Duodenal mucosa (tissue), 2 donors: Measurements from ENCODE around the gene SAMD4A.

Experiments used
- H3K27ac ChIP-seq: one replicate; pipeline ENCODE4 v1.7.0; 2013; ENCODE audit warnings: low read depth, low read length
- H3K27me3 ChIP-seq, 2 donors: one replicate each; pipeline ENCODE4 v1.7.0; 2013; ENCODE audit warnings: low read length in 2 of 2, control low read depth in 1 of 2; ENCODE audit not compliant: insufficient read depth in 2 of 2, control insufficient read depth in 1 of 2
- H3K36me3 ChIP-seq, 2 donors: one replicate each; pipeline ENCODE4 v1.7.0; 2013; ENCODE audit warnings: low read length in 2 of 2, control low read depth in 1 of 2; ENCODE audit not compliant: insufficient read depth in 2 of 2, control insufficient read depth in 1 of 2
- H3K4me1 ChIP-seq, 2 donors: one replicate each; pipeline ENCODE4 v1.7.0; 2013; ENCODE audit warnings: low read length in 2 of 2, control low read depth in 1 of 2; ENCODE audit not compliant: insufficient read depth in 2 of 2, control insufficient read depth in 1 of 2
- H3K4me3 ChIP-seq, 2 donors: one replicate each; pipeline ENCODE4 v1.7.0; 2013; ENCODE audit warnings: low read length in 2 of 2, low read depth in 1 of 2
- H3K9ac ChIP-seq, 2 donors: one replicate each; pipeline ENCODE4 v1.7.0; 2013; ENCODE audit warnings: low read length in 2 of 2, low read depth in 1 of 2
- H3K9me3 ChIP-seq, 2 donors: one replicate each; pipeline ENCODE4 v1.7.0; 2013; ENCODE audit warnings: low read length in 2 of 2, control low read depth in 1 of 2; ENCODE audit not compliant: control insufficient read depth in 1 of 2

Gene SAMD4A

DNA sequence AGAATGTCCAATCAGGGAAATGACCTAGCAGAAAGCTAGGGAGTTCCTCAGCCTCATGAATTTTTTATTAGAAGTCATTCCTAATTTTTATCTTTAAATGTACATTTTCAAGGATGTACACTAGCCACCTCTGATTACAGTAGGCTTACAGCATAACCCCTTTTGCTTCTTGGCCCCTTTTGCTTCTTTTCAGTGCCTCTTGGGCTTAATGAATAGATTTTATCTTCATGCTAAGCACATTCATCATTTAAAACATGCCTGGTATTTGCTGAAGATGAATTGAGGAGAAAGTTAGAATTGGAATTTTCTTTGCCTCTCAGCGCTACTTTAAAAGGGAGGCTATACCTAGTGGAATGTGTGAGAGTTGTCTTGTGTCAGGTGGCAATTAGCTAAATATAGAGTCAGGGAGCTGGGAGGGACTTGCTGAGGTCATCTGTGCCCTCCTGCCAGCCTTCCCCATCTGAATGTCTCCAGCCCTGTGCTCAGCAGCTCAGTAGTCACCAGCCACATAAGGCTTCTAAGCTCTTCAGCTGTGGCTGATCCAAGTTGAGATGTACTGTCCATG, 132.1 kb downstream of the SAMD4A start:
- peaks cover 0 to 4% of the 10 kb centered on the region in 2 donors for H3K36me3 ChIP-seq
- H3K4me3 ChIP-seq: no peak overlapping the region
- H3K27ac ChIP-seq: no peak overlapping the region
- H3K9ac ChIP-seq: no peak overlapping the region
- H3K27me3 ChIP-seq: no peaks in the 10 kb centered on the region
- no peaks in the 10 kb centered on the region for H3K9me3 ChIP-seq
- no peaks in the 10 kb centered on the region for H3K4me1 ChIP-seq

DNA sequence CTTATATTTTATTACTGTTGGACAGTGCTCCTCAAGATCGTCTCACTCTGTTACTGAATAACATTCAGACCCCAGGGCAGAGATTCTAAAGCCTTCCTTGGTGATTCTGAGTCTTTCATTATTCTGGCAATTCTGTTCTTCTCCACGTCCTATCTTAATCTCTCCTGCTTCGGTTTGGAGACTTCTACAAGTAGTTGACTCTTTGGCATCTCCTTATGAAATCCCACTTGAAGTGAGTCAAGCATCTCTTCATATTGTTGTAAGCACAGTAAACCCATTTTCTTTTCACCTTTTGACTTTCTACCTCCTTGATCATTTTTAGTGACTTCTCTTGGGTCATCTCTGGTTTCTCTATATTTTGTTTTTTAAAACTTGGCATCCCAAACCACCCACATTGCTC, 132.8 kb downstream of the SAMD4A start:
- Histone ChIP-seq H3K4me1 (no peaks in the 10 kb centered on the region), H3K27ac (no peak overlapping the region), H3K36me3 (peaks cover 0 to 4% of the 10 kb centered on the region in 2 donors), H3K27me3 (no peaks in the 10 kb centered on the region), H3K9me3 (no peaks in the 10 kb centered on the region), H3K9ac (no peak overlapping the region), H3K4me3 (no peak overlapping the region)

- Histone ChIP-seq H3K4me3 (no peak overlapping the region), H3K36me3 (peaks cover 0 to 4% of the 10 kb centered on the region in 2 donors), H3K9me3 (no peaks in the 10 kb centered on the region), H3K27ac (no peak overlapping the region), H3K4me1 (no peaks in the 10 kb centered on the region), H3K27me3 (no peaks in the 10 kb centered on the region), H3K9ac (no peak overlapping the region)
These were observed 133.8 kb downstream of the SAMD4A start for GRCh38 chr14:54700717-54701116.

DNA sequence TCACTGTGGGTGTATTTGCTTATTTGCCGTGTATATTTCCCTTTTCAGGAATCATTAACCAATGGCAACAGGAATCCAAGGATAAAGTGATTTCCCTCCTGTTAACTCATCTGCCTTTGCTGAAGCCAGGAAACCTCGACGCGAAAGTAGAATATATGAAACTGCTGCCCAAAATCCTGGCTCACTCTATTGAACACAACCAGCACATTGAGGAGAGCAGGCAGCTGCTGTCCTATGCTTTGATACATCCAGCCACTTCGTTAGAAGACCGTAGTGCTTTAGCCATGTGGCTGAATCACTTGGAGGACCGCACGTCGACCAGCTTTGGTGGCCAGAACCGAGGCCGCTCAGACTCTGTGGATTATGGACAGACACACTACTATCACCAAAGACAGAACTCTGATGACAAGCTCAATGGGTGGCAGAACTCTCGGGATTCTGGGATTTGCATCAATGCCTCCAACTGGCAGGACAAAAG, 135.1 kb downstream of the SAMD4A start:
- Histone ChIP-seq H3K9me3 (no peaks in the 10 kb centered on the region), H3K4me3 (no peak overlapping the region), H3K27ac (no peak overlapping the region), H3K9ac (no peak overlapping the region), H3K4me1 (no peaks in the 10 kb centered on the region), H3K36me3 (peaks cover 0 to 4% of the 10 kb centered on the region in 2 donors), H3K27me3 (no peaks in the 10 kb centered on the region)

DNA sequence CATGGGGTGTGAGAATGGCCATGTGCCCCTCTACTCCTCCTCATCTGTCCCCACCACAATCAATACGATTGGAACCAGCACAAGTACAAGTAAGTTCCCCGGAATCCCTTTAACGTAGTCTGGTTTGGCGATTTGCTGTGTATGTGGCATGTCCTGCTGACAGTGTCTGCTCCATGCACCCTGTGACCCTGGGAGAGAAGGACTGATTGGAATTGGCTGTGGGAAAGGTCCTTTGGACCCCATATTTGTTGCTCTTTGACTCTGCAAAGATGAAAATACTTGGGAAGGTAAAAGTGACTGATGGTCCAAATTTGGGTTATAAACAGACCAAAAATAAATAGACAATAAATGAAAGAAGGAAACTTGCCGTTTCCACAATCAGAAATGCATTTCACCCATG, 135.6 kb downstream of the SAMD4A start:
- Histone ChIP-seq H3K27me3 (no peaks in the 10 kb centered on the region), H3K9me3 (no peaks in the 10 kb centered on the region), H3K9ac (no peak overlapping the region), H3K27ac (no peak overlapping the region), H3K4me3 (no peak overlapping the region), H3K4me1 (no peaks in the 10 kb centered on the region), H3K36me3 (peaks cover 0 to 4% of the 10 kb centered on the region in 2 donors)

DNA sequence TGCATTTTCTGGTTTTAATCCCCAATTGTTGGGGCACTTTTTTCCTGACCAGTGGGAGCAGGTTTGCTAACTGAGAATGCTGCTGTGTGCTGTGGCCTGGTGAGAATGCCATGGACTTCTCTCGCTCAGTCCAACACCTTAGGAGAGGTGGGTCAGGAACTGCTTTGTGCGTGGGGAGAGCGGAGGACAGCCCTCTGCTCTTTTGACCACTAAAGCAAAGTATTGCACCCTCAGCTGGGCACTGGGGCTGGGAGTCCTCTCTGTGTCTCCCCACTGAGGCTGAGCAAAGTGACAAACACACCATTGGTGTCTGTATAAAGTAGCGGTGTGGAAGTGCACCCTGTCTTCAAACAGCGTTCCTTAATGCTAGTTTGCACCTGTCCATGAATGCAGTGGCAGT, 136.2 kb downstream of the SAMD4A start:
- H3K4me3 ChIP-seq: no peak overlapping the region
- no peak overlapping the region for H3K9ac ChIP-seq
- no peak overlapping the region for H3K27ac ChIP-seq
- no peaks in the 10 kb centered on the region for H3K9me3 ChIP-seq
- no peaks in the 10 kb centered on the region for H3K4me1 ChIP-seq
- peaks cover 0 to 4% of the 10 kb centered on the region in 2 donors for H3K36me3 ChIP-seq
- no peaks in the 10 kb centered on the region for H3K27me3 ChIP-seq

DNA sequence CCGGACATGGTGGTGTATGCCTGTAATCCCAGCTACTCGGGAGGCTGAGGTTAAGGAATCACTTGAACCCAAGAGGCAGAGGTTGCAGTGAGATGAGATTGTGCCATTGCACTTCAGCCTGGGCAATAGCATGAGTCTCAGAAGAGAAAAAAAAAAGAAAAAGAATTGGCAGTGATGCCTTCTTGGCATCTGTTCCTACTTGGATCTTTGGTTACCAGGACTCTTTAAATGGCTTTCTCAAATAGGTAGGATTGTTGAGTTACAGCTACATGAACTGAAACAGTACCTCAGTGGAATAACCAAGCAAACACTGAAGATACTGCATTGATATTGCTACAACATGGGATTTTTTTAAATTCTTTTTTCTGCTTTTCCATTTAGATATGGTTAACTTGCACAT, 136.8 kb downstream of the SAMD4A start:
- Histone ChIP-seq H3K36me3 (peaks cover 0 to 4% of the 10 kb centered on the region in 2 donors), H3K27ac (no peak overlapping the region), H3K4me1 (no peaks in the 10 kb centered on the region), H3K9me3 (no peaks in the 10 kb centered on the region), H3K4me3 (no peak overlapping the region), H3K9ac (no peak overlapping the region), H3K27me3 (no peaks in the 10 kb centered on the region)

DNA sequence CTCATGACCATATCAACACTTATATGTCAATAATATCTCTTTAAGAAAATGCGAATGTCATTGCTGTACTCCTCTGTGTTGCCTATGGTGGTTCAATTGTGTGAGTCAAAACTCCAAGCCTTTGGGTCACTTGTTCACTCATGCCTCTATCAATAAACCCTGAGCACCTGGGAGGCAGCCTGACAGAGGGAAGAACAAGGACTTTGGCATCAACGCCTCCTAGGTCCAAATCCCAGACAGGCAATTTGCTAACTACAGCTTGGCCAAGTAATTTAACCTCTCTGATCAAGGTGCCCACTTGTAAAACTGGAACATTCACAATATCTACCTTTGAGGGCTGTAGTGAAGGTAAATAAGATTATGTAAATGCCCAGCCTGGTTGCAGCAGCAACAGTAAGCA, 137.8 kb downstream of the SAMD4A start:
- H3K4me3 ChIP-seq: no peak overlapping the region
- H3K27ac ChIP-seq: no peak overlapping the region
- H3K9me3 ChIP-seq: no peaks in the 10 kb centered on the region
- no peaks in the 10 kb centered on the region for H3K4me1 ChIP-seq
- H3K27me3 ChIP-seq: no peaks in the 10 kb centered on the region
- no peak overlapping the region for H3K9ac ChIP-seq
- peaks cover 0 to 4% of the 10 kb centered on the region in 2 donors for H3K36me3 ChIP-seq

DNA sequence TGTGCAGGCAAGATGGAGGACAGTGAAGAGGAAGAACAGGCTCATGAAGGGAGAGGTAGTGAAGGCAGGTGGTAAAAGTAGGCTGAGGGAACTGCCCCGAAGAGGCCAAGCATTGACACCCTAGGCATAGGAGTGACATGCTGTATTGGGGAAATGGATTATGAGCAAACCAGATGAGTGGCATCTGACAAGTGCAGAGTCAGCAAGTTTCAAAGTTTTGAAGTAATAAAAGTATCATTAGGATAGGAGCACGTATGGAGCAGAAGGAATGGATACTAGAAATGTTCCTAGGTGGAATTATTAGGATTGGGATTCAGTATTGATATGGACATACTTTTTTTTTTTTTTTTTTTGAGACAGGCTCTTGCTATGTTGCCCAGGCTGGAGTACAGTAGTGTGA, 139.8 kb downstream of the SAMD4A start:
- H3K9ac ChIP-seq: no peak overlapping the region
- H3K27me3 ChIP-seq: no peaks in the 10 kb centered on the region
- peaks cover 0 to 4% of the 10 kb centered on the region in 2 donors for H3K36me3 ChIP-seq
- no peaks in the 10 kb centered on the region for H3K9me3 ChIP-seq
- no peak overlapping the region for H3K27ac ChIP-seq
- no peaks in the 10 kb centered on the region for H3K4me1 ChIP-seq
- no peak overlapping the region for H3K4me3 ChIP-seq

DNA sequence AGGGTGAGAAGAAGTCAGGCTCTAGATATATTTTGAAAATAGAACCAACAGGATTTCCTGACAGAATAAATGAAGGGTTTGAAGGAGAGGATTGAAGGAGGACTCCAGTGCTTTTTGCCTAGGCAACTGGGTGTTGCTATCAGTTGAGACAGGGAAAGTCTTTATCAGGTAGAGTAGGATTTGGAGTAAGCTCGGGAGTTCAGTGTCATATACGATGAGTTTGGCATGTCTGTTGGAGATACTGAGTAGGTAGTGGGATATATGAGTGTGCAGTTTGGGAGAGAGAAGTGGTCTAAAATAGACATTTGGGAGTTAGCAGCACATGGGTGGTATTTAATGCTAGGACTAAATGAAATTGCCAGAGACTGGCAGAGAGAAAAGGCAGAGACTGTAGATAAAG, 141.2 kb downstream of the SAMD4A start:
- Histone ChIP-seq H3K9me3 (no peaks in the 10 kb centered on the region), H3K4me3 (no peak overlapping the region), H3K36me3 (no peaks in the 10 kb centered on the region), H3K9ac (no peak overlapping the region), H3K27ac (no peak overlapping the region), H3K27me3 (no peaks in the 10 kb centered on the region), H3K4me1 (peaks cover 0 to 4% of the 10 kb centered on the region in 2 donors)

DNA sequence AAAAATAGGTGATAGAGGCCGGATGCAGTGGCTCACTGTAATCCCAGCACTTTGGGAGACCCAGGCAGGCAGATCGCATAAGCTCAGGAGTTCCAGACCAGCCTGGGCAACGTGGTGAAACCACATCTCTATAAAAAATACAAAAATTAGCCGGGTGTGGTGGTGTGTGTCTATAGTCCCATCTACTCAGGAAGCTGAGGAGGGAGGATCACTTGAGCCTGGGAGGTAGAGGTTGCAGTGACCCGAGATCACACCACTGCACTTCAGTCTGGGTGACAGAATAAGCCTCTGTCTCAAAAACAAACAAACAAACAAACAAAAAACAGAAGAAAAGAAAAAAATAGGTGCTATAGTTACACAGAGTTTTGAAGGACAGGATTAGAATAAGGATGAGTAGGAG, 142.1 kb downstream of the SAMD4A start:
- Histone ChIP-seq H3K27ac (no peak overlapping the region), H3K36me3 (no peaks in the 10 kb centered on the region), H3K27me3 (no peaks in the 10 kb centered on the region), H3K4me1 (peaks cover 0 to 4% of the 10 kb centered on the region in 2 donors), H3K9me3 (no peaks in the 10 kb centered on the region), H3K9ac (no peak overlapping the region), H3K4me3 (no peak overlapping the region)
